Pons (tissue), 1 donor: Measurements from ENCODE around the gene NPAS3.
A peak's percentile ranks its signal among the peaks of the same experiment; 100 is the strongest.

Experiments used
- DNase-seq: peaks from one replicate; pipeline ENCODE4 v3.0.0-alpha.2; 2016; ENCODE audit warnings: low spot score

The NPAS3 gene

GRCh38 chr14:33377596-33378390, 439.1 kb downstream of the NPAS3 start:
- DNase-seq: no peak

GRCh38 chr14:33381717-33382116, 443.0 kb downstream of the NPAS3 start:
- no peak for DNase-seq

GRCh38 chr14:33386140-33386539, 447.5 kb downstream of the NPAS3 start:
- no peak for DNase-seq

DNA sequence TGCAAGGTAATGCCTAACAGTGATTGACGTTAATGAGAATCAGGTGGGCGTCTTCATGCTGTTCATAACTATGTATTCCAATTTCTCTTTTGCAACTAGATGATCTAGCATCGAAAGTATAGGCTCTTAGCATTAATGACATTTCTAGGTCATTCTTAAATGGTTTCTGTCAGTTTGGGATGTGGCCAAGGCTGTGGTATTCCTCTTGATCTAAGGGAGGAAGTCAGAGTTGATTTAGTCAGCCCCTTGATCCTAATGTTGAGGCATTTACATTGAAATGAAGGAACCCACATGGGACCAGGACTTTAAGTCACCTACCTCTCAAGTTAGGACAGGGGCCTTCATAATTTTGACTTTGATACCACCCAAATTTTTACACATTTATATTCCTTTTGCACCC, 448.1 kb downstream of the NPAS3 start:
- DNase-seq: no peak

DNA sequence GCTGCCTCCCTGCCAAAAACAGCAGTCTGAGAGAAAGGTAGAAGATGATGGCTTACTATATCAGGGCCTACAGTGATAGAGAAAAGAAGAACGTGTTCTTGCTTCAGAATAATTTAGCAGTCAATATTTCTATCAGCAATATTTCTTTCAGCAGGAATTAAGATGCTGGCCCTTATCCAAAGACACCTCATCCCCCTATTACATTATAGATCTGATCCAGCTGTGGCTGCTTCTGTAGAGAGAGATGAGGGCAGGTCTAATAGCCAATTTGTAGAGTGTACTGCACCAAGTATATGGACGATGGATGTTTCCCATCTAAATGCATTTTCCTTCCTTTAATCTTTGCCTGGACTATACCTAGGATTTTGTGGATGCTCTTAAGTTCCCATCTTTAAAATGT, 451.7 kb downstream of the NPAS3 start:
- no peak for DNase-seq

DNA sequence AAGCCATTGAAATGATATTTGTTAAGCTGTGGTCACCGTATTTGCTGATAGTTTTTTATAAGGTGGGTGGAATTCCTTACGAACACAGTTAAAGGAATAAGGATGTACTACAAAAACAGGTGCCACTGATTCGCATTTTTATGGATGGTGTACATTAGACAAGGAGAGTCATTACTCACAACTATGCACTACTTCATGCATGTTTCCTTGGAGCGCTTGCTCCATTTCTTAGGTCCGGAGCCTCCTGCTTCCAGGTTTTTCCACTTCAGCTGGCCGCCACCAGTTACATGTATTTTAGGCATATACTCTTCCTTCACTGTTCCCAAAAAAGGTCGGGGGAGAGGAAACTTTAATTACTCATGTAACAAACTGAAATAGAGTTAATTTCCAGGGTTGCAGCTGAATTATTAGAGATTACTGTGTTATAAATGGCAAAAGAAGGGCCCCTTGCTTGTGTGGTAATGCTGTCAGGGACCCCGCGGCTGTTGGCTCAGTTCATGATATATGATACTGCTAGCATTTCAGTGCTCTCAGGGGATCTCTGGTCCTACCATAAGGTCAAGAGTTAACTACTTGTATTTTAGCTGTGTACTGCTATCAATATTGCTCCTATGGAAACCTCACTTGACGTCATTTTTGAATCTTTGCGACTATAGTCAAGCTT, 454.7 kb downstream of the NPAS3 start:
- DNase-seq: no peak

- no peak for DNase-seq
These were observed 455.3 kb downstream of the NPAS3 start for GRCh38 chr14:33393895-33394368.

GRCh38 chr14:33401311-33401710, 462.6 kb downstream of the NPAS3 start:
- no peak for DNase-seq

GRCh38 chr14:33402604-33403003, 463.9 kb downstream of the NPAS3 start:
- no peak for DNase-seq

- DNase-seq: no peak
These were observed 465.4 kb downstream of the NPAS3 start for GRCh38 chr14:33404054-33404453.

GRCh38 chr14:33404964-33405574, 466.4 kb downstream of the NPAS3 start:
- DNase-seq: no peak

DNA sequence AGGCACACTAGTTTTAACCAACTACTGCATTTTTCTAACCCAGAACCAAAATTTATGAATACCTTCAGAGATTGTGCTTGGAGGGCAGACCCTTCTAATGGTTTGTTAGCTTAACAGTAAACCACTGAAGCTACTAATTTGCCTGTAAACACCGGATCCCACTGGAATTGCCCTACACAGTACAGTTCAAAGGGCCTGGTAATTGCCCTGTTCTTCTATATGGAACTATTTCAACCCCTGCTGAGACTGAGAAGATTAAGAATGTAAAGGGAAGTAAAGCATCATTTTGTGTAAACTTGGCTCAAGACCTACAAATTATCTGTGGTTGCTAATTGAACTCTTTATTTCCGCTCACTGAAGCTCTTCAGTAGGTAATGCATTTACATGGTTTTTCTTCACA, 468.1 kb downstream of the NPAS3 start:
- no peak for DNase-seq

GRCh38 chr14:33408291-33408690, 469.6 kb downstream of the NPAS3 start:
- no peak for DNase-seq

- DNase-seq: no peak
These were observed 473.8 kb downstream of the NPAS3 start for GRCh38 chr14:33412450-33412849.

DNA sequence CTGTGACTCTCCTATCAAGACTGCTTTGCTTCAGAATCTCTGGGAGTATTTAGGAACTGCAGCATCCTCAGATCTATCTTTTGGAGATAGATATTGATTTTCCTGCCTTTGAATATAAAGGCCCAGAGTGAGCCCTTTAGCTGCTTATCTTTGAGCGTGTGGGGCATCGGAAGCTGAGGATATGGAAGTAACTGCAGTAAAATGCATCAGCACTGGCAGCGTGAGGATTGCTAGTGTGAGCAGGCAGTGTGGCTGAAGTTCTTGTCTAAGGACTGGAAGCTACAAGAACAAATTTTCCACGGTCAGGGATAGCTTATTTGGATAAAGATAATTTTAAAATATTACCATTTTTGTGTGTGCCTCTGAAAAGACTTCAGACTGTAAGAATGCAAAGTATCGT, 474.7 kb downstream of the NPAS3 start:
- no peak for DNase-seq

DNA sequence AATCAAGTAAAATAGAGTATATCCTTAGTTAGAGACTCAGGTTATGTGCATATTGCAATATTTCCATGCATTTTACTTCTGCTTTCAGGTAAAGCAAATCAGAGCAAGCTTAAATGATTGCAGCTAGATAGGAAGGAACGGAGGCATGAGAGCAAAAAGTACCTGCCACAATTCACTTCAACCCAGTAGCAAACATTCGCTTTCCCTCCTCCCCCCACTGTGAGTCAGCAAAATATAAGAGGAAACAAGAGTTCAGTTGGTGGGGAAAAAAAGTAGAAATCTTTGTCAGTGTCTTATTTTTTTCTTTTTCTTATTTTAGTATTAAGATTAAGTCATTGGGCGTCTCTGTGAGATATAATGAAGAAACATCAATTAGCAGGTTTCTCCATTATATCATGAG, 475.4 kb downstream of the NPAS3 start:
- DNase-seq: peak; percentile 22

GRCh38 chr14:33420051-33420627, 481.5 kb downstream of the NPAS3 start:
- peak; percentile 8 for DNase-seq

- no peak for DNase-seq
These were observed 491.8 kb downstream of the NPAS3 start for GRCh38 chr14:33430414-33431035.

DNA sequence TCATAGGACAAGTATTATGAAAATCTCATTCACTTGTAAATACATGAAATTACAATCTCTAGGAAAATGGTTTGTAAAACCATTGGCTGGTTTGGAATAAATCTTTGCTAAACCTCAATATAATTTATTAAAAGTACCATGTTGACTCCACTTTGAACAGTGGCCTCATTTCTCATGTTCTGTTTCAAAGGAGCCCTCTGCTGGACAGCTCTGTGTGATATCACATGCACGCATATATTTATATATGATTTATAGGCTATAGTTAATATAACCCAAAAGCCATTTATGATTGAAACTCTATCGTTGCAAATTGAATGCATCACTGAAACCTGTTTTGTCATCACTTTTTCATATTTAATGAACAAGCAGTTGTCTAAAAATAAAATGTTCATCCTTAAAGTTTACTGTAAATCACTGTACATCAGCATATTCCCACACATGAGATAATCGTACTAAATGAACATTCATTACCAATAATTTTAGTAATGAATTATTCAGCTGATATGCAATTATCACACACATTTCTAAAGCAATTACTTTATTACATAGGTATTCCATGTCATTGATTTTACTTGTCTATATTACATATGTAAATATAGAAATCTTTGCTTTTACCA, 493.8 kb downstream of the NPAS3 start:
- peak; percentile 66 for DNase-seq

DNA sequence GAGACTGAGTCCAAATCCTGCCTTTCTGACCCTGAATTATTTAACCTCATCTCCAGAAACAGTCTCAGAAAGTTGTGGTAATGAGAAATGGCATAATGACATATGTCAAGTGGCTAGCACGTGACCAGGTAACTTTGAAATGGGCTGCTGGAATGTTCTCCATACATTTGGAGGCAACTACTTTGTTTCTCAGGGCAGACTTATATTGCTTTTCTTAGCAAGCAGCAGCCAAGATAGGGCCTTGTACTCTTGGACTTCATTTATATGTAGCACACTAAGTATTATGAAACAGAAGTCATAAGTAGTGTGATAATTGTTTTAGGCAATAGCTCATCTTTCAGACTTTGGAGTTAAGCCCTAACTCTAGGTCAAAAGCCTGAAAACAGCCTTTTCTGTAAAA, 494.7 kb downstream of the NPAS3 start:
- no peak for DNase-seq

GRCh38 chr14:33435911-33436689, 497.4 kb downstream of the NPAS3 start:
- DNase-seq: no peak
